Embryonic facial prominence (tissue), 1 donor: Measurements from ENCODE around the gene SUN1.

Experiments
- DNase-seq: peaks from one replicate; pipeline ENCODE4 v3.0.0-alpha.2; 2016; ENCODE audit errors: extremely low spot score

The SUN1 gene

GRCh38 chr7:876077-876971 is 44.0 kb downstream of the SUN1 start, which contains the start of gene GET4:
GET4 (plus strand) TSS chr7:876554; CDS start chr7:876646, 92 bp downstream.
- peak; percentile 87 for DNase-seq

DNA sequence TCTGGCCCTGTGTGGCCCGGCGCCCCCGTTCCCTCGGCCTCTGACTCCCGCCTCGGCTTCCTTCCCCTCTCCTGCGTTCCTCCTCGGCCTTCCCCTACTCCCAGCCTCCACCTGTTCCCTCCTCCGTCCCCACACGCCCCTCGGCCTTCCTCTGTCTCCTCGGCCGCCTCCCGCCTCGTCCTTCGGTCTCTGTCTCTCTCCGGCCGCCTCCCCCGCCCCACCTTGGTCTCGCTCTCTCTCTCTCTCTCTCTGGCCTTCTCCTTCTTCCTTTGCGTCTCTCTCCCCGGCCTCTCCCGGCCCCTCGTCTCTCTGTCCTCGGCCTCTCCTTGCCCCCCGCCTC is 44.7 kb downstream of the SUN1 start:
- DNase-seq, result peak; percentile 25

- DNase-seq, result no peak
Observed at GRCh38 chr7:877312-878232, 45.3 kb downstream of the SUN1 start.

GRCh38 chr7:879093-879492 is 46.8 kb downstream of the SUN1 start:
- no peak for DNase-seq

GRCh38 chr7:879706-880105 is 47.4 kb downstream of the SUN1 start:
- DNase-seq, result no peak

DNA sequence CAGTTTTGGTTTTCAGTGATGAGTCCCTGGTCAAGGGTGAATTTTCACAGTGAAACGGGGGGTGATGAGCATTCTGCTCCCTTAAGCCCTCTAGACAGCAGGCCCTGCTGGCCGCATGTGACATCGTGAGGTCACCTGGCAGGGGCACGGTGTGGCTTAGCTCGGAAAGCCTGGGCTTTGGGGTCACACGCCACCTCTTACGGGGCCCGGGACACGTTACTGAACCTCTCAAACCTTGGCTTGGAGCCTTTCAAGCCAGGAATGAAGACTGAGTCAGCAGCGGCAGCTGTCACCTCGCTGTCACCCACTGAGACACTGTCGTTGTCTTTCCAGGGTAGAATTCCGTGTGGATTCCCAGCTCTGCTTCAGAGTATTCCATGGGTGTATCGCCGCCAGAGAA is 48.2 kb downstream of the SUN1 start:
- DNase-seq, result no peak

GRCh38 chr7:881441-882234 is 49.4 kb downstream of the SUN1 start:
- DNase-seq, result no peak

DNA sequence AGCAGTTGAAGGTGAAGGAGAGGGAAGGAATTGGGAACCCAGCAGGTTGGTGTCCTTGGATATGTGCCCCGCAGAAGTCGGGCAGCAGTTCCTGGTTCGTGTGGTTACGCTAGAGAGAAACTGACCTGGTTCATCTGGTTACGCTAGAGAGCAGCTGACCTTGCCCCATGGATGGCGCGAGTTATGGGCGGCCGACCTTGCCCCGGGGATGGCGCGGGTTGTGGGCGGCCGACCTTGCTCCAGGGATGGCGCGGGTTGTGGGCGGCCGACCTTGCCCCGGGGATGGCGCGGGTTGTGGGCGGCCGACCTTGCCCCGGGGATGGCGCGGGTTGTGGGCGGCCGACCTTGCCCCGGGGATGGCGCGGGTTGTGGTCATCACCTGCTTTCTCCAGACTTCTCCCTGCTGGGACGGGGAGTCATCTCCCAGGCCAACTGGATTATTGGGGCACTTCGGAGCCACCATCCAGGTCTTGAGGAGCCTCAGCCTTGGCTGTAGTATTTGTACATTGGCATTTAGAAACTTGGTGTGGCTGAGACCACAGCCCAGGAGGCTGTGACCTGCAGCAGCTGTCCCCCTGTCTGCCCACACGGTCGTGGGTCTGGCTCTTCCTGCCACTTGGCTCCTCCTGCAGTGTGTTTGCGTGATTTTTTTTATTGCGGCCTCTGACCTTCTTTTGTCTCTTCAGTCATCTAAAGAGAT is 50.2 kb downstream of the SUN1 start:
- no peak for DNase-seq

DNA sequence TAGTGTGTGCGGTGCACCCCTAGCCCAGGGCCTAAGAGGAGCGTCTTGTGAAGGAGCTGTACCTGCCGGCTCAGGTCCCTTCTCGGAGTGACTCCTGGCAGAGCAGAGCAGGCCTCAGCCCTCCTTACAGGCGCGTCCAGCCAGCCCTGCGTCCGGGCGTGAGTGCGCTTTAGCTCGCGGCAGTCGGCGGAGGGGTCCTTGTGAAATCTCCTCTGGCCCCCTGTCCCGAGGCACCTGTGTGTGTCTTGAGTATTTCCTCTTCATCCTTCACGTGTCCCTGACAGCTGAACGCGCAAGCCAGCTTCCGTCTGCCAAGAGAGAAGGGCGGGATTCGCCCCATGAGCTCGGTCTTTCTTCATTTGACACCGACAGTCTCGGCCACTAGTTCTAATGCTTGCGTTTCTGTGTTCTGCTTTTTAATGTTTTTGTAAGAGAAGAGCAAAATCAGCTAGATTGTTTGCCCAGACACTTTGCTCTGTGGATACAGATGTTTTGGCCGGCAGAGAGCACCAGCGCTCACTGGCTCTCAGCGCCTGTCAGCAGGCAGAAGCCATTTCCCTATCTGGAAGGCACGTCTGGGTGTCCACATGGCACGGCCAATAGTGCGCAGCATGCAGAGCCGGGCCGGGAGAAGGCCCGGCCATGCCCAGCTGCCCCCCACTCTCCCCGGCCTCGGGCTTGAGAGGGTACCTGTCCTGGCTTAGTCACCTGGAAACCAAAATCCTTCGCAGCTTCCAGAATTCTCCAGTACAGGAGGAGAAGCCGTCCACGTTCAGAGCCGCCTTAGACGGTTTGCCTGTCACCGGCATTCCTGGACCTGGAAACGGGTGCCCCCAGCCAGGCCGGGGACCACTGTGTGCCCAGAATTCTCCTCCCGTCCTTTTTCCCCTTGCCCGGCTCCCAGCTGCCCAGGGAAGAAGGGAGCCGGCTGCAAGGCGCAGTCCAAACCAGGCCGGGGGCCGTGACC is 51.1 kb downstream of the SUN1 start:
- DNase-seq, result no peak

DNA sequence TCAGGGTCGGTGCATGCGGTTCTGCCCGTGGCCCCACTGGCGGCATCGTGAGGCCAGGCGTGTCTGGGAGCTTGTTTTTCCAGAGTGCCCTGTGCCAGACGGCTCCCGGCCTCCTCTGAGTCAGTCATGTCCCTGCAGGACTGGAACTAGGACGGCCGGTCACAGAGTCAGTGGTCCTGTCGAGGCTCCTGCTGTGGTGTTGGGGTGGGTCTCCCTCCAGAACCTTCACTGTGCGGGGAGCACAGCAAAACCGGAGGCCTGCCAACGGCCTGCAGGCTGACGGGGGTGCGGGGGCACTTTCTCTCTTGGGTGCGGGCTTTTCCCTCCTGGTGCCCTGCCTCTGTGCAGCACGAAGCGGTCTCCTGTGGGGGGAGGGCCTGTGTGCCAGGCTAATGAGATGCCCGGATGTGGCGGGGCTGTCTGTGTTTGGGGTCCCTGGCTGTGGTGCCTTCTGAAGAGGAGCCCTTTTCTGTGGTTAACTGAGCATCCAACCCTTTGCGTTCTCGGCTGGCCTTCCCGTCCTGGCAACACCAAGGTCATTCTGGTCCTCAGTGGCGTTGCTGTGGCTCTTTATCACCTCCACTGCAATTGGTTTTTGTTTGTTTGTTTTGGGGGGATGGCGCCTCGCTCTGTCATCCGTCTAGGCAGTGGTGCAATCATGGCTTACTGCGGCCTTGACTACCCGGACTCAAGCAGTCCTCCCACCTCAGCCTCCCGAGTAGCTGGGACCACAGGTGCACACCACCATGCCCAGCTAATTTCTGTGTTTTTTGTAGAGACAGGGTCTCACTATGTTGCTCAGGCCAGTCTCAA is 52.1 kb downstream of the SUN1 start:
- no peak for DNase-seq

DNA sequence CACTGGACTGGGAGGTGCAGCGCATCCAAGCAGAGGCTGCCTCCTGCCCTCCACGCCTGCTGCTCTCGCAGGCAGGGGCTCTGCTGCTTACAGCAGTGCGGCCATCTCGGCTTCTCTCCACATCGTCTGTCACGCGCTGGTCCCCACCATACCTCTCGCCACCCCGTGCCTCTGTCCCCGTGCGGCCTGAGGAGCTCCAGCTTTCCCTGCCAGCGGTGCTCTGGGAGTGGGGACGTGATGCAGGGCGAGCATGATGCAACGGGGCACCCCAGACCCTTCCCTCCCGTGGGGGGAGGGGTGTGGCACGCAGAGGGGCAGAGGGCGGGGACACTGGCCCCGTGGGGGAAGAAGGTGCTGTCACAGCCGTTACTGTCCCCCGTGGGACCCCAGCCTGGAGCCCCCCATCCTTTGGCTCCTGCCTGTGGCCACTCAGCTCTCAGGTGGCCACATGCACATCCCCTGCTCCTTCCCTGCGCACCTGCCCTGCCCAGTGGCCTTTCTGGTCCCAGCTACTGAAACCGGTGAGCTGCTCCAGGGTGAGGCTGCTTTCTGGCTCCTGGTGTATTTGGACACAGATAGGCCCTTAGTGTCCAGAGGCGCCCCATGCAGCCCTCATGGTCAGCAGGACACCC is 53.1 kb downstream of the SUN1 start:
- DNase-seq, result no peak

GRCh38 chr7:885893-886625 is 53.8 kb downstream of the SUN1 start:
- no peak for DNase-seq

DNA sequence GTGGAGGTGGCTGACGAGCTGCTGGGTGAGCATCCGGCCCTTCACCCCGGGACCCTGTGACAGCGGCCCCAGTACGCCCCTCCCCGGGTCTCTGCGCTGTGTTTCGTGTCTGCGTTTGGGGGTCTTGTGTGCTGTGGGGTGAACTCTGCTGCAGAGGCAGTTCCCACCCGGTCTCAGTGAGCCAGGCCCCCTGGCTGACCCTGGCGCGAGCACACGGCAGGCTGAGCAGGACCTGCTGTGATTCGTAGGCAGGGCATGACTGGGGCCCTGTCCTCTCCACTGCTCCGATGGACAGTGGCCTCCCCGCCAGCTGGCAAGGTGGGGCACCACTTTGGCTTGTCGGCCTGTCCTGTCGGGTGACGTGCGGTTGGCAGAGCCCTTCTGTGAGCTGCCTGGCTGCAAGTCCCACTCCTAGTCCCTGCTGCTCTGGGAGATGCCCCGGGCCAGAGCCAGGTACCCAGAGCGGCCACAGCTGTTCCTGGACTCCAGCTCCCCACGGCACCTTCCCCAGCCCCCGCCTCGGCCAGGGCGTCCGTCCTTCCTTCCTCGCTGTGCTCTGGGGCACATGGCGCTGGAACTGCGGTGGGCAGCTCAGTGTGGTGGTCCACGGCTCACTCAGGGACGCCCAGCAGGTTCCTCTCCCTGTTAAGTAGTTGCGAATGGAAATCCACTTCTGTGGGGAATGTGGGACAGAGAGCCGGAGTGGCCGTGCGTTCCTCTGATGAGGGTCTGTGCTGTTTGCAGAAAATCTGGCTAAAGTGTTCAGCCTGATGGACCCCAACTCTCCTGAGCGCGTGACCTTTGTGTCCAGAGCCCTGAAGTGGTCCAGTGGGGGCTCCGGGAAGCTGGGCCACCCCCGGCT is 54.6 kb downstream of the SUN1 start:
- DNase-seq, result no peak

DNA sequence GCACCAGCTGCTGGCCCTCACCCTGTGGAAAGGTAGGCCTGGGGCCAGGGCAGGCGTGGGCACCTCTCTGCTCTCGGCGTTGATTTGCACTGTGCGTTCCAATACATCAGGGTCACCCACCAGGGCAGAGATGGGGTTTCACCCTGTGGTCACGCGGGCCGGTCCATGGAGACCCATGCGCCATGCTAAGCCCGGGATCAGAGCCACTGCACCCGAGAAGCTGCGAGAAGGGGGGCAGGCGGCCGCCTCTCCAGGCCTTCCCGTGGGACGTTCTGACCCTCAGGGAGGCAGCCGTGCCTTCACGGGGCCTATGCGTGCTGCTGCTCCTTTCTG is 55.2 kb downstream of the SUN1 start:
- no peak for DNase-seq

GRCh38 chr7:888081-889024 is 56.1 kb downstream of the SUN1 start:
- no peak for DNase-seq

DNA sequence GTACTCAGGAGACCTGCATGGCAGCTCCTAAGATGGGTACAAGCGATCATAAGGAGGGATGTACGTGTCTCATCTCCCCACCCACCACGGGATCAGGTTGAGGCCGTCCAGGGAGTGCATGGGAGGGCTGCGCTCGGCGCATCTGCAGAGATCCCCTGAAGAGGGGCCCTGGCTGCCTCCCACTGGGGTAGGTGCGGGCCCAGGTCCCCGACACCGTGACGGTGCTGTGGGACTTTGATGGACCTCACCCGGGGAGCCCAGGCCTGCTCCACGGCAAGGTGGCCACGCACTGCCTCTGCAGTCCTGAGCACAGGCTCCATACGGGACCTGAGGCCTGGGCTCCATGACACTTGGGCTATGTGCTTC is 56.7 kb downstream of the SUN1 start:
- DNase-seq, result no peak
